Dermis microvascular lymphatic vessel endothelial cell (primary cell): Measurements from ENCODE around the gene LILRB3. TPM values are rescaled to one million over a fixed set of nuclear protein-coding genes. Genes with fewer than 3 reads are reported as not detected.
"Not testable (repeated sequence)": the region's sequence is repeated elsewhere in the genome, so short reads cannot be mapped to it uniquely, and the experiment has no call there.

ENCODE experiments used
- DNase-seq, 2 donors: peaks; one replicate each; pipeline versions ENCODE4 v3.0.0 to v3.0.0-alpha.2; 2010; ENCODE audit warnings: low read depth in 2 of 2
- total RNA-seq: library from RNA; depleted of rRNA; stranded (reverse); fragments of >200 nt; gene quantifications from 2 replicates; pipeline ENCODE4 v1.2.1, GENCODE V29; 2014

LILRB3 gene
- total RNA-seq, 1 donor from 2014 or later, result not detected

DNA sequence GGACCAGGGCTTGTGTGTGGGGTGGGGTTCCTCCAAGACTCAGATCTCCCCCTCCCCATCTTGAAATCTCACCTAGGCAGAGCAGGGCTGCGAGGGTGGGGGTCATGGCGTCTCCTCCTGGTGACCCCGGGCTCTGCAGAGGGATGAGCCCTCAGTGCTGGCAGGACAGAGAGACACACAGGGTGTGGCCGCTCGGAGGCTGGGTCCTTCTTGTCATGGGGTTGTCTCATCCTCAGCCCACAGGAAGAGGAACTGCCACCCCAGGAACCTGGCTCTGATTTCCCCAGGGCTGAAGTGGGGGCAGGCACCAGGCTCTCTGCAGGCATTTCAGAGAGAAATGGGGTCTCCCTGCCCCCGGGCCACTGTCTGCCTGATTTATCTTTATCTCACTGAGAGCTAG is 19.8 kb upstream of the LILRB3 start, which contains the start of gene LILRA6:
Gene LILRA6 (minus strand): TSS at position 145 of the 400 bp plus-strand sequence.
- DNase-seq, result not testable (repeated sequence)

DNA sequence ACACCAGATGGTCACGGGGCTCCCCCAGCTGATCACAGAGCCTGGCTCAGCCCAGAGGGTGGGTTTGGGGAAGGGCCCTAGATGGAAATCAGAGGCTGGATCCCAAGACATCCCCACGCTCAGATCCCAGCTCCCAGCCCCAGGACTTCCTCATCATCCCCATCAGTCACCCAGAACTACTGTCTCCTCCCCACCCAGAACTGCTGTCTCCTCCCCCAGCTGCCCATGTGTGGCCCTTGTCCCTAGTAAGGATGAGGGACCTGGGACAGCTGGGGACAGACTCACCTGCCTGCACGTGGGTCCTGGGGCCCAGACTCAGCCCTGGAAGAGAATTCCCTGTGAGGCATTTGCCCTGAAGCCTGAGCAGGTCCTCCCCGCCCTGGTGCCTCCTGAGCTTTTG is 19.4 kb upstream of the LILRB3 start:
- not testable (repeated sequence) for DNase-seq

DNA sequence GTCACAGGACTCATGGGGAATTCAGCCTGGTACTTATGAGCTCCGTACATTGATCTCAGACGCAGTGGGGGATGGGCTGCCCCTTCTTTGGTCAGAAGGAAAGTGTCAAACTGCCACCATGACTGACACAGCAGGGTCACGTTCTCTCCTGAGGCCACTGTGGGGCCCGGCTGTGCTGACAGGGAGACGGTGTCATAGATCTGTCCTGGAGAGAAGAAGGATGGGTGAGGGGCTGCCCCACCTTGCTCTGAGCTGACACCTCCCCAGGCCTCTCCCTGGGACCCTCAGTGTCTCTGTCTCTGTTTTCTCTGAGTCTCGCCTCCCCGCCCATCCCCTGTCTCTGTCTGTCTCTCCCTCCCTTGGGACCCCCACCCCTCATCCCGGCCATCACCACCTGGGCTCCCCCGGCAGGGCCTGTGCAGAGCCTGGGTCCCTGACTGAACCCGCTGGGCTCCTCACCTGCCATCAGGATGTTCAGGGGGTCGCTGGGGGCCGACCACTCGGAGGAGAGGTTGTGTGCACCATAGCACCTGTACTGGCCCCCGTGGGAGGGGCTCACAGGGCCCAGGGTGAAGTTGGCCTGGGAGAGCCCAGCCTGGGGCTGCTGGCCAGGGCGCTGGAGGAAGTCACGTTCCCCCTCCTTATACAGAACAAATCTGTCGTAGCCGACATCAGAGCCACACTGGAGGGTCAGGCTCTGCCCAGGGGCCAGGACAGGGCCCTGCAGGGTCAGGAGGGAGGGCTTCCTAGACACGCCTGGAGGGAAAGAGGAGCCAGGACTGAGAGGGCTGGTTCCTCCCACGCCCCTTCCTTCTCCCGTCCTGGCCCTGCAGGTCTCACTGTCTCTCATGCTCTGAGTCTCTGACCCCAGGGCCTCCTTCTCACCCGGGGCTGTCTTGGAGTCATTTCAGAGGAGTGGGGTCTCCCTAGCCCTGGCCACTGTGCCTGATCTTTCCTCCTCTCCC is 17.8 kb upstream of the LILRB3 start:
- DNase-seq, result not testable (repeated sequence)

DNA sequence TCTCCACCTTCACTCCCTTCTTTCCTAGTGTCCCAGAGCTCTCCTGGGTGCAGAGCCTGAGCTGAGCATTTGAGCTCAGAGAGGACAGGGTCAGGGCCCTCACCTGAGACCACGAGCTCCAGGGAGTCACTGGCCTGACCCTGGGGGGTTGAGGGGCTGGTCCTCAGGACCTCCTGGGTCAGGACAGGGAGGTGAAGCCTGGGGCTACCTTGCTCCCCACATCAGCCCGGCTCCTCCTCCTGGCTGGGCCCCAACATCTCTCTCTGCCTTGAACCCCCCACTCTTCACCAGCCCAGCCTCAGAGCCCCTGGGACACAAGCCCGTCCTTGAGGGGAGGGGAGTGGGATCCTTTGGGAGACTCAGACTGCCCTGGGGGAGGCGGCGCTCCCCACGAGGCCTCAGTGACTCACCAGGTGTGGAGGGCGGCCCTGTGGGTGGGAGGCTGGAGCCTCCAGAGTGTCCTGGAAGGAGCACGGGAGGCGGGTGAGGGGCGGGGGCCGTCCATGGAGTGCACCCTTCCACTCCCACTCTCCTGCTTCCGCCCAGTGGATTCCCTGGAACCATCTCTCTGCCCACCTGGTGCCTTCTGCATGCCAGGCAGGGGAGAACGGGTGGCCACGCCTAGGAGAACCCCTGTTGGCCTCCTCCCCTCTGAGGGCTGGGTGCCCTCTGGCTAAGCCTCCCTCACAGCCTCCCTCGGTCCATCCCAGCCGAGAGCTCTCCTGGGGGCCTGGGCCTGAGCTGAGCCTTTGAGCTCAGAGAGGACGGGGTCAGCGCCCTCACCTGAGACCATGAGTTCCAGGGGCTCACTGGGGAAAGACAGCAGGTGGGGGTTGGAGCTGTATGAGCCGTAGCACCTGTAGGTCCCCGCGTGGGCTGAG is 16.9 kb upstream of the LILRB3 start:
- DNase-seq, result not testable (repeated sequence)

DNA sequence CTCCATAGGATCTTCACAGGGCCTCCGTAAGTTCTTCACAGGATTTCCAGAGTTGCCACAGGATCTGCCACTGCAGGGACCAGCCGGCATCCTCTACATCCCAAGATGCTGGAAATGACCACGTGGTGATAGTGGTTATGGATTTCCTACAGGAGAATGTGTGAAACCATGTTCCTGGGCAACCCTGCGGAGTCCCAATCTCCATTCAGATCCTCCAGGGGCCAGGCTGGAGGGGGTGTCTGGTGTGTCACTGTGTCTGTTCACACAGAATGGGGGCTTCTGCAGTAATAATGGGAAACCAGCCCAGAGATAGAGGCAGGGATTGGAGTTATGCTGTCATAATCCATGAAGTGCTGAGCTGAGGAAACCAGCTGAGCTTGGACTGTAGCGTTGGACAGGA is 11.1 kb upstream of the LILRB3 start:
- DNase-seq, result no peak

DNA sequence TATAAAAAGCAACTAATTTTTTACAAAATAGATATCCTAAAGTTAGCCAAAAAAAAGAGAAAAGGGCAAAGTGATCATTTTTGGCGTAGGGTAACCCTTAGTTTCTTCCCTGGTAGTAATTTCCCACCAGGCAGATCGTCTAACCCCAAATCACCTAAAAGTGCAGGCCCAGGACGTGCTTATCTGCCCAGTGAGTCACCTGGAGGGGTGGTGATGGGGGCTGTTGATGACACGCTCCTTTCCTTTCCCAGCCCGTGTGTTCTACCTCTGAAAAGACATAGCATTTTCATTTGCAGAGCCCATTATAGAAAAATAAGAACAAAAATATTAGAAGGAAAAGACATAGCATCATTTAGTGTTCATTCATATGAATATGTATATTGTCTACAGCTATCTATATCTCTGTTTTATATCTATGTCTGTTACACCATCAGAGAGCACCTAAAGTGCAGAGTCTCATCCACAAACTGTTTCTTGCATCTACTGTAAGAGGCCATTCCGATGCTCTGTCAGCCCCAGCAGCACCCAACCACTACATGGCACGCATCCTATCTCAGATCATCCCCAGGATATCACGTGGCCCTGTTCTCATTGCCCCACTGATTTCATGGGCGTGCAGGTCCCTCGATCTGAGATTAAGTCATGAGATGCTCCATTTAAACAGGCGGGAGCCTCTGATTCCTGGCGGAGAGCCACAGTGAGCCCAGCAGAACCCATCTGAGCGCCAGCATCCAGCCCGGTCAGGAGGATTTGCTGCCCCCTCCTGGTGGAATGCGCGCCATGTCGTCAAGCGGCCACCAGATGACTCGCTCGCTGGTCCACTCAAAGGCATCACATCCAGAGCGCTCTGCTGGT is 8.5 kb upstream of the LILRB3 start:
- DNase-seq, result peak; percentile 56 to 77

DNA sequence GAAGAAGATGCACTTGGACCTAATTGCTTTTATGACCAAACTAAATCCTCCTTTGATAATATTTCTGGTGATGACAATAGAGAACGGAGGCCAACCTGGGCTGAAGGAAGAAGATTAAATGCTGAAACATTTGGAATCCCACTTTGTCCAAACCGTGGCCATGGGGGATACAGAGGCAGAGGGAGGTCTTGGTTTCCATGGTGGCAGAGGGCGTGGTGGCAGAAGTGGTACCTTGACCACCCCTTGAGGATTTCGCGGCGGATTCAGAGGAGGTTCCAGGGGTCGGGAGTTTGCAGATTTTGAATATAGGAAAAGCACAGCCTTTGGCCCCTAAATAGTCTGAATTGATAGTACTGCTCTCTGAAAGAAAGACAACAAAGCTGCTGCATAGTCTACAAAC is 7.2 kb upstream of the LILRB3 start:
- DNase-seq, result no peak

DNA sequence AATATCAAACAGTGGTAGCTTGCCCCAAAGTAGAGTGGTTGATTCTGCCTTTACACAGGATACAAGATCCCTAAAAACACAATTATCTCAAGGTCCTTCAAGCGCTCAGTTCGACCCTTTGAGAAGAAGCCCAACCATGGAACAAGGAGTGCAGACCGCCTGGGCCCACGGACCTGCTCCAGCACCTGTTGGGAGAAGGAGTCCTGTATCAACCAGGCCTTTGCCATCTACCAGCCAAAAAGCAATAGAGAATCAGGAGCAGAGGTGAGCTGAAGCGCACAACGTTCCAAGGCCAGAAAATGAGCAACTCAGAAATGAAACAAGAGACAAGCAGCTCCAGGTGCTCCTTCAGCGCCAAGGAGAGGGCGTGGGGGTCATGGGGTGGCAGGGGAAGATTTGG is 6.3 kb upstream of the LILRB3 start:
- no peak for DNase-seq

DNA sequence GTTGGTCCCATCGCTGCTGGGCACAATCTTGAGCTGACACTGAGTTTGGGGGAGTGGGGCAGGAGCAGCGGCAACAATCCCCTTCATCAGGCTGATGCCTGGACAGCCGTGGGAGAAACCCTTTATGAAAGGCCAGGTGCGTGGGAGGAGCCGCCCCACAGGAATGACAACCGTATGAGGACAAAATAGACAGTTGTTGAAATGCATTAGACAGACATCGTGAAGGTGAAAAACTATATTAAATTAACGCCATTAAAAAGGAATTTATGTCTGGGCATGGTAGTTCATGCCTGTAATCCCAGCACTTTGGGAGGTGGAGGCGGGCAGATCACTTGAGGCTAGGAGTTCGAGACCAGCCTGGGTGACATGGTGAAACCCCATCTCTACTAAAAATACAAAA is 1.8 kb upstream of the LILRB3 start:
- not testable (repeated sequence) for DNase-seq

DNA sequence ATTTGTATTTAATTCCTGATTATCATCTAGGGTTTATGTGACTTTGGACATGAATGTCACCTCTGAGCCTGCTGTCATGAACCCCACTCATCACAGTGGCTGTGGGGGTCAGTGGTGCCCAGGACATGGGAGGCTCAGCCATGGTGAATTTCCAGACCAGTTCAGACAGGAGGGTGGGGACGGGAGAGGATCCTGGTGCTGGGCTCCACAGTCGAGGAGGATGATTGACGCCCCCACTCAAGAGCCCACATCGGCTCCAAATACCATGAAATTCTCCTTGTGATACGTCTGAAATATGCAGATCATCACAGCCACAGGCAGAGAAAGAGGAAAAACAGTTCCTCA is 1.1 kb upstream of the LILRB3 start:
- not testable (repeated sequence) for DNase-seq

DNA sequence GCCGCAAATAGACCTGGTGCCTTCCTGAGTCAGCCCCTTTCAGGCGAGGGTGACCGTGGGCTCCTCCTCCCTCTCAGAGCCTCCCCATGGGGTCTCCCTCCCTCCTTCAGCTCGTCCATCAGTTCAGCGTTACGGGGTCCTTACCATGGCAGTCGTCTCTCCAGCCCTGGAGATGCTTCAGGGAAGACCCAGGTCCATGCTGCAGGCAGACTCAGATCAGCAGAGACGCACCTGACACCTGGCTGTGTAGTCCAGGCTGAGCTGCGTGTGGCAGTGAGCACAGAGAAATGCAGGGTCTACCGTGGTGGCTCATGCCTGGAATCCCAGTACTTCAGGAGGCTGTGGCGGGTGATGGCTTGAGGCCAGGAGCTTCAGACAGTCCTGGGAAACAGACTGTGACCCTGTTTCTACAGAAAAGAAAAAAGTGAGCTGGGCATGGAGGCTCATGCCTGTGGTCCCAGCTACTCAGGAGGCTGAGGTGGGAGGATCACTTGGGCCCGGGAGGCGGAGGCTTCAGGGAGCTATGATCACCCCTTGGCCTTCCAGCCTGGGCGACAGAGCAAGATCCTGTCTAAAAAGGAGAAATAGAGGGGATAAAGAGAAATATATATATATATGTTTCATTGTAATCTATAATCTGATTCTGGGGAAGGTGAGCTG is 600 bp upstream of the LILRB3 start:
- DNase-seq, result not testable (repeated sequence)

DNA sequence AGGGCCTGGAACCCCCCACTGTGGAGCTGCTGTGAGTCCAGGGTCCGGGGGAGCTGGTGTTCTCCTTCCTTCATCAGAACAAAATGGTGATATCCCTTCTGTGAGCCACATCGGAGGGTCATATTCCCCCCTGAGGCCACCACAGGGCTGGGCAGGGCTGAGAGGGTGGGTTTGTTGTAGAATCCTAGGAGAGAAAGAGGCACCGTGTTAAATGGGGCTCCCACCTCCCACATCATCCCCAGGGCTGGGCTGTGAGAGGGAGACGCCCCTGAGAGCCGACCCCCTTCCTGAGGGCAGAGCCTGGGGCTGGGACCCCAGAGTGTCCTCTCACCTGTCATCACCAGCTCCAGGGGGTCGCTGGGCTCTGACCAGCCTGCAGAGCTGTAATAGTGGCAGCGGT is 860 bp downstream of the LILRB3 start:
- not testable (repeated sequence) for DNase-seq

DNA sequence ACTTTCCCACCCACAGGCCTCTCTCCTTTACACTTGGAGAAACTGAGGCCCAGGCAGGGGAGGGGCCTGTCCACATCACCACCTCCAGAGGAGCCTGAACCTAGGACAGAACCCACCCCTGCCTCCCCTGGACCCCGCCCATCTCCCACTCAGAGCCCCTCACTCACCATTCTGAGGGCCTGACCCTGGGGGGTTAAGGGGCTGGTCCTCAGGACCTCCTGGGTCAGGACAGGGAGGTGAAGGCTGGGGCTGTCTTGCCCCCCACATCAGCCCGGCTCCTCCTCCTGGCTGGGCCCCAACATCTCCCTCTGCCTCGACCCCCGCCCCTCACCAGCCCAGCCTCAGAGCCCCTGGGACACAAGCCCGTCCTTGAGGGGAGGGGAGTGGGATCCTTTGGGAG is 3.1 kb downstream of the LILRB3 start:
- DNase-seq, result not testable (repeated sequence)

DNA sequence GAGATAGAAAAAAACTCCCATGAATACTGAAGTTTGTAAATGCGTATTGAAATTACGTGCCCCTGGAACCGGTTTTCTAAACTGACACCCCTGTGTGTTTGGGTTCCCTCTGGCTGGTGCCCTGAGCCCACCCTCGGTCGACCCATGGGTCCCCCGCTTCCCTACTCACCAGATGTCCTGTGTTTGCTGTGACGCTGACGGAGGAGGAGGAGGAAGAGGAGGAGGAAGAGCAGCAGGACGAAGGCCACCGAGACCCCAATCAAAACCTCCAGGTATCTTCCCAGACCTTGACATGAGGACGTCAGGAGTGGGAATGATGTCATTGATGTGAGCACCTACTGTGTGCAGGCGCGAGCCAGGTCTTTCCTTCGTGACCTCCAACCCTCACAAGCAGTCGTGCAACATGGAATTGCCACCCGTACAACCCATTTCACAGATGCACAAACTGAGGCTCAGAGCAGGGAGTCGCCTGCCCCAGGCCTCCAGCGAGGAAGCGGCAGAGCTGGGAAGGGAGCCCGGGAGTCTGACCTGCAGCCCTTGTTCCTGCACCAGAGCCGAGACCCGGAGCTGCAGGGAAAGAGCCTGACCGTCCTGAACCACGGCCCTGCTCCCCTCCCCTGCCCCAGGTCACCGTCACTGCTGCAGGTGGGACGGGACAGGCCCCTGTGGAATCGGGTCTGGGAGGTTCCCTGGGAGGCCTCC is 3.7 kb downstream of the LILRB3 start:
- no peak for DNase-seq

DNA sequence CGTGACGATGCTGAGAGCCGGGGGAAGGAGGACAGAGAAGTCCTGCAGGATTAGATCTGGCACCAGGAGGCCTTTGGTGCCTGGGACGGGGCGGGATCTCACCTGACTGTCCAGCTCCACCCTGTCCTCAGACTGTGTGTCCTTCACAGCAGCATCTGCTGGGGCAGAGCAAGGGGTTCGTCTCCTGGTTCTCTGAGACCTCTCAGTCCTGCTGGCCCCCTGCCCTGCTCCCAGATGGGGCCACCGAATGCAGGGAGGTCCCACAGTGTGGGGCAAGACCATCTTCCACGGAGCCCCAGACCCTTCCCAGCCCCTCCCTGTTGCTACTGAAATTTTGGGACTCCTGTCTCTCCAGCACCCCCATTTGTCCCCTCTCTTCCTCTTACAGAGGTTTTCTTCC is 4.5 kb downstream of the LILRB3 start:
- no peak for DNase-seq

DNA sequence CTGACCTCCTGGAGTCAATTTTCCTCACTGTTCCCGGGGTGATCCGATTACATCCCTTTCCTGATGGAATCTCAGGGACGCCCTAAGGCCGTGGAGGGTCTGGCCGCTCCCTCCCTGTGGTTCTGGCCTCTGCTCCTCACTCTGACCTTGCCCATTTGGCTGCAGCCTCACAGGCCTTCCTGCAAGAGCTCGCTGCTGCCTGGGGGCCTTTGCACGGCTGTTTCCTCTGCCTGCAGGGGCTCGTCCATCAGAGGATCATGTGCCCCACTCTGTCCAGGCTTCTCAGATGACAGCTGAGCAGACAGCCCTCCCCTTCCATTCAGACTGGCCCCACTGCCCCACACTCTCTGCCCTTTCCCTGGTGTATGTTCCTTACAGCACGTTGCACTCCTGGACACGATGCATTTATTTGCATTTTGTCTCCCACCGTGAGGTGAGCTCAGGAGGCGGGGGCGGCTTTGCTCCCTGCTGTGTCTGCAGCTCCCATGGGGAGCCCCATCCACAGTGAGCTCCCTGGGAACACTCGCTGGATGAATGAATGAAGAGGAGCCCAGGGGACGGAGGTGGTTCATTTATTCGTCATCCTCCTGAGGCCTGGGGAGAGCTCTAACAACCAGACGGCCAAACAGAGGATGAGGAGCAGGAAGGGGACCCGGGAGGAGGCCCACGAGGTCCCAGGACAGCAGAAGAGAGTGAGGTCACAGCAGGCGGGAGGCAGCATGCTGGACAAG is 5.1 kb downstream of the LILRB3 start:
- DNase-seq, result not testable (repeated sequence)

DNA sequence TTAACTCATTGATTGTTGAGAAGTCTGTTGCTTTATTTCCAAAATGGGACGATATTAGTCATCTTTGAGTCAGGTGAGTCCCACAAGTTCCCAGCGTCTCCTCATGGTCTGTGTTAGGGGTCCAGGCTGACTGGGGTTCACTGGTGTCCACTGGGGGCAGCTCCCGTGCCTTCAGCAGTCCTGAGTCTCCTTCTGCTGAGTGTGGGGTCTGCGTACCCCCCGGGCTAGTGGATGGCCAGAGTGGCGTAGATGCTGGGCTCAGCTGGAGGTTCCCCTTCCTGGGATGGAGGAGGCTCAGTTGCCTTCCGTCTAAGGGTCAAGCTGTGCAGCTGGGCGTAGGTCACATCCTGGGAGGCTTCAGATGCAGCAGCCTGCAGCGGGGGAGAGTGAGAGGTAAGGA is 5.9 kb downstream of the LILRB3 start:
- DNase-seq, result no peak

DNA sequence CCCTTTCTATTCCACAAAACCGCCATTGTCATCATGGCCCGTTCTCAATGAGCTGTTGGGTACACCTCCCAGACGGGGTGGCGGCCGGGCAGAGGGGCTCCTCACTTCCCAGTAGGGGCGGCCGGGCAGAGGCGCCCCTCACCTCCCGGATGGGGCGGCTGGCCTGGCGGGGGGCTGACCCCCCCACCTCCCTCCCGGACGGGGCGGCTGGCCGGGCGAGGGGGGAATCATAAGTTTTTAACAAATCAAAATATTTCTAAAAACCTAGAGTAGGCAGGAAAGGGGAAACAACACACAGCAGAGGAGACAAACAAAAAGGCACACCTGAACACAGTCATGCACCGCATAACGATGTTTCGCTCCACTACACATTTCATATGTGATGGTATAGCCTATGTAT is 8.1 kb downstream of the LILRB3 start:
- DNase-seq, result not testable (repeated sequence)

DNA sequence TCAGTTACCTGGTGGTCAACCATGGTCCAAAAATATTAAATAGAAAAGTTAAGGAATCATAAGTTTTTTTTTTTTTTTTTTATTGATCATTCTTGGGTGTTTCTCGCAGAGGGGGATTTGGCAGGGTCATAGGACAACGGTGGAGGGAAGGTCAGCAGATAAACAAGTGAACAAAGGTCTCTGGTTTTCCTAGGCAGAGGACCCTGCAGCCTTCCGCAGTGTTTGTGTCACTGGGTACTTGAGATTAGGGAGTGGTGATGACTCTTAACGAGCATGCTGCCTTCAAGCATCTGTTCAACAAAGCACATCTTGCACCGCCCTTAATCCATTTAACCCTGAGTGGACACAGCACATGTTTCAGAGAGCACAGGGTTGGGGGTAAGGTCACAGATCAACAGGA is 8.6 kb downstream of the LILRB3 start:
- not testable (repeated sequence) for DNase-seq
